ENCODE measurements around the gene QSOX1. TPM values are rescaled to one million over a fixed set of nuclear protein-coding genes. Genes with fewer than 3 reads are reported as not detected.

Gene QSOX1
- total and polyA plus RNA-seq, 4 donors, result 170 to 537 (median 256) TPM

- 19 to 46% methylated on average over 2 of the region's 2 CpGs for WGBS, 2 donors
- Histone ChIP-seq H3K4me3 (no peak overlapping the region), H3K36me3 (ENCODE audit: control insufficient read depth in 4 of 4, insufficient read depth in 4 of 4, low read length in 4 of 4) (peaks cover 0 to 9% (median 3%) of the 10 kb centered on the region in 4 donors), H3K9me3 (ENCODE audit: control insufficient read depth in 4 of 4, insufficient read depth in 3 of 4, low read length in 3 of 4) (no peaks in the 10 kb centered on the region), H3K27ac (ENCODE audit: low read depth in 1 of 2, low read length in 1 of 2) (no peak overlapping the region), H3K27me3 (ENCODE audit: control insufficient read depth in 3 of 3, insufficient read depth in 3 of 3, low read length in 2 of 3) (no peaks in the 10 kb centered on the region), H3K4me1 (ENCODE audit: control insufficient read depth in 5 of 5, insufficient read depth in 5 of 5, low read length in 5 of 5) (peaks cover 0 to 29% (median 18%) of the 10 kb centered on the region in 5 donors), H3K9ac (ENCODE audit: insufficient read depth in 1 of 2, low read length in 2 of 2) (no peak overlapping the region)
- ATAC-seq (ENCODE audit: insufficient read depth, low FRiP score), result no peak
- DNase-seq, result no peak
- no peak for TF ChIP-seq CTCF (IDR thresholded peaks at IDR 0.05; ENCODE audit: control extremely low read depth, extremely low read depth)
Measured at GRCh38 chr1:180163041-180163440, 8.4 kb downstream of the QSOX1 start.

GRCh38 chr1:180165096-180165495, 10.4 kb downstream of the QSOX1 start:
- Histone ChIP-seq H3K9ac (ENCODE audit: insufficient read depth in 1 of 2, low read length in 2 of 2) (no peak overlapping the region), H3K9me3 (ENCODE audit: control insufficient read depth in 4 of 4, insufficient read depth in 3 of 4, low read length in 3 of 4) (no peaks in the 10 kb centered on the region), H3K4me1 (ENCODE audit: control insufficient read depth in 5 of 5, insufficient read depth in 5 of 5, low read length in 5 of 5) (peaks cover 0 to 28% (median 17%) of the 10 kb centered on the region in 5 donors), H3K36me3 (ENCODE audit: control insufficient read depth in 4 of 4, insufficient read depth in 4 of 4, low read length in 4 of 4) (peaks cover 0 to 18% (median 4%) of the 10 kb centered on the region in 4 donors), H3K4me3 (no peak overlapping the region), H3K27me3 (ENCODE audit: control insufficient read depth in 3 of 3, insufficient read depth in 3 of 3, low read length in 2 of 3) (no peaks in the 10 kb centered on the region), H3K27ac (ENCODE audit: low read depth in 1 of 2, low read length in 1 of 2) (no peak overlapping the region)
- DNase-seq (no peak), ATAC-seq (ENCODE audit: insufficient read depth, low FRiP score) (no peak)
- 81 to 82% methylated on average over 2 of the region's 2 CpGs for WGBS, 2 donors
- TF ChIP-seq CTCF (IDR thresholded peaks at IDR 0.05; ENCODE audit: control extremely low read depth, extremely low read depth), result no peak

DNA sequence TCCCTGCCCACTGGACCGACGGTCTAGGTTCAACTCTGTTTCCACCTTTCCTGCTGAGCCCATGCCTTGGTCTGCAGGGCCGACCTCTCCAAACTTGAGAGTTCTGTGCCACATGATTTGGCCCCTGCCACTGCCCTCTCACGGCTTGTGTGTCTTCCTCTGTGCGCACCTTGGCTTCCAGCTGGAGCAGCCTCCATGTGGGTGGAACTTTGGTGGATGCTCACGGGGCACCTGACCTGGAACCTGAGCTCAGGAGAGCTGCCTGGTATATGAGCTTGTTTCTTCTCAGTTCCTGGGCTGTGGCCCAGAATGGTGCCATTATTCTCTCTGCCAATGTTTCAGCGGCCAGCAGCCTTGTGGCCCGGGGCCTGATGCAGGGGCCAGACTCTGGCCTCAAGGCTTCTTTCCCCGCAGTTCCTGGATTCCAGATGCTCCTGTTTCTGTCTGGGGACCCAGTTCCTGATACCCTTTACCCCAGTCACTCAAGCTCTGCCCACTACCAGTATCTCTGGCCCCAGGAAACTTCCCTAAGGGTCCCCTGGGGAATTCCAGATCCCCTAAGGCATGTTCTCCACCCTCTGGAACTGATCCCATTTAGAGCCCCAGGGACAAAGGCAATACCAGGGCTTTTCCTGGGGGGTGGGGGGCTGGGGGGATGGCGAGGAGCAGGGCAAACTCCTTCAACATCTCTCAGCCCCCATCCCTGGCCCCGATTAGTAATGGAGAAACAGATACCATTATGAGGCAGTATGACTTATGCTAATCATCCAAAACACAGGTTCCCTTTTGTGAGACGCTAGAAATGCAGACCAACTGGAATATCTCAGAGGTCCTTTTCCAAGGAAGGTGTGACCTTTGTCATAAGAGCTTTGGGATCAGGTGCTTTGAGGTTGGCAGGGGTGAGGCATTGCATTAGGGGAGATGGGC, 11.1 kb downstream of the QSOX1 start:
- Histone ChIP-seq H3K36me3 (ENCODE audit: control insufficient read depth in 4 of 4, insufficient read depth in 4 of 4, low read length in 4 of 4) (peaks cover 0 to 18% (median 4%) of the 10 kb centered on the region in 4 donors), H3K4me1 (ENCODE audit: control insufficient read depth in 5 of 5, insufficient read depth in 5 of 5, low read length in 5 of 5) (peaks cover 0 to 28% (median 17%) of the 10 kb centered on the region in 5 donors), H3K9ac (ENCODE audit: insufficient read depth in 1 of 2, low read length in 2 of 2) (peak overlapping the region in 1 of 2 donors; percentile 41), H3K9me3 (ENCODE audit: control insufficient read depth in 4 of 4, insufficient read depth in 3 of 4, low read length in 3 of 4) (no peaks in the 10 kb centered on the region), H3K4me3 (no peak overlapping the region), H3K27ac (ENCODE audit: low read depth in 1 of 2, low read length in 1 of 2) (no peak overlapping the region), H3K27me3 (ENCODE audit: control insufficient read depth in 3 of 3, insufficient read depth in 3 of 3, low read length in 2 of 3) (no peaks in the 10 kb centered on the region)
- ATAC-seq (ENCODE audit: insufficient read depth, low FRiP score) (no peak), DNase-seq (no peak)
- TF ChIP-seq CTCF (IDR thresholded peaks at IDR 0.05; ENCODE audit: control extremely low read depth, extremely low read depth), result no peak
- WGBS, 2 donors, result 89 to 91% methylated on average over 12 of the region's 12 CpGs

Measured in lung (tissue), 12 donors.